Measurements from ENCODE around the gene NKX6-2.
"Not testable (repeated sequence)": the region's sequence is repeated elsewhere in the genome, so short reads cannot be mapped to it uniquely, and the experiment has no call there.

The NKX6-2 gene

GRCh38 chr10:132774181-132774901 is 11.6 kb downstream of the NKX6-2 start:
- TF ChIP-seq ZFX (IDR thresholded peaks at IDR 0.05), result no peak
- TF ChIP-seq CTCF (conservative IDR thresholded peaks at IDR 0.05), result no peak
- no peak overlapping the region for H3K27ac ChIP-seq

GRCh38 chr10:132772816-132773215 is 13.1 kb downstream of the NKX6-2 start:
- not testable (repeated sequence) for H3K27ac ChIP-seq

- TF ChIP-seq CTCF (conservative IDR thresholded peaks at IDR 0.05), result no peak
- TF ChIP-seq ZFX (IDR thresholded peaks at IDR 0.05), result no peak
- no peak overlapping the region for H3K27ac ChIP-seq
Measured at GRCh38 chr10:132770061-132771021, 15.6 kb downstream of the NKX6-2 start.

GRCh38 chr10:132768346-132769248 is 17.4 kb downstream of the NKX6-2 start:
- no peak overlapping the region for H3K27ac ChIP-seq
- TF ChIP-seq CTCF (conservative IDR thresholded peaks at IDR 0.05), result no peak
- TF ChIP-seq ZFX (IDR thresholded peaks at IDR 0.05), result no peak

GRCh38 chr10:132766291-132766690 is 19.7 kb downstream of the NKX6-2 start:
- TF ChIP-seq ZFX (IDR thresholded peaks at IDR 0.05) (no peak), CTCF (conservative IDR thresholded peaks at IDR 0.05) (no peak)

GRCh38 chr10:132765435-132765834 is 20.5 kb downstream of the NKX6-2 start:
- H3K27ac ChIP-seq, result no peak overlapping the region
- TF ChIP-seq CTCF (conservative IDR thresholded peaks at IDR 0.05), result no peak
- TF ChIP-seq ZFX (IDR thresholded peaks at IDR 0.05), result no peak

More at GRCh38 chr10:132766291-132766690, 19.7 kb downstream of the NKX6-2 start:
- H3K27ac ChIP-seq, result no peak overlapping the region

GRCh38 chr10:132764108-132764507 is 21.8 kb downstream of the NKX6-2 start:
- TF ChIP-seq CTCF (conservative IDR thresholded peaks at IDR 0.05) (no peak), ZFX (IDR thresholded peaks at IDR 0.05) (no peak)
- no peak overlapping the region for H3K27ac ChIP-seq

Measured in C4-2B (cell line).